Measurements from ENCODE around the gene APRT.
"Not testable (repeated sequence)": the region's sequence is repeated elsewhere in the genome, so short reads cannot be mapped to it uniquely, and the experiment has no call there.

APRT gene

DNA sequence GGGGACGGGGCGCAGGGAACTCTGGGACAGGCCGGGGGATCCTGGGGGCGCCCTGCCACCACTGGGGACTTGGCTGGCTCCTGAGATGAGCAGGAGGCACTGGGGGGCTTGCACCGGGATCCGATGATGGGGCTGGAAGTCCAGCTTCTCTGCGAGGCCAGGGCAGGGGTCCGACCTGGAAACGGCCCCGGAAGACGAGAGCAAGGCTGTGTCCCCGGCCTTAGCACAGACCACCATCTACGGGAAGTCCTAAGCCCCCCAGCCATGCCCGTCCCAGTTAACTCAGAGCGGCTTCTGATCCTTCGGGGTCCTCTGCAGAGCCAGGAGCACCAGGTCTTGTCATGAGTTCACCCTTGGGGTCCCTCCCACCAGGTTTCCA lies 7.6 kb downstream of the APRT start:
- DNase-seq (ENCODE audit: insufficient read length, low spot score) (no peak), FAIRE-seq (no peak)
- TF ChIP-seq POLR2A (IDR thresholded peaks at IDR 0.05; ENCODE audit: low read depth, low read length) = no peak

DNA sequence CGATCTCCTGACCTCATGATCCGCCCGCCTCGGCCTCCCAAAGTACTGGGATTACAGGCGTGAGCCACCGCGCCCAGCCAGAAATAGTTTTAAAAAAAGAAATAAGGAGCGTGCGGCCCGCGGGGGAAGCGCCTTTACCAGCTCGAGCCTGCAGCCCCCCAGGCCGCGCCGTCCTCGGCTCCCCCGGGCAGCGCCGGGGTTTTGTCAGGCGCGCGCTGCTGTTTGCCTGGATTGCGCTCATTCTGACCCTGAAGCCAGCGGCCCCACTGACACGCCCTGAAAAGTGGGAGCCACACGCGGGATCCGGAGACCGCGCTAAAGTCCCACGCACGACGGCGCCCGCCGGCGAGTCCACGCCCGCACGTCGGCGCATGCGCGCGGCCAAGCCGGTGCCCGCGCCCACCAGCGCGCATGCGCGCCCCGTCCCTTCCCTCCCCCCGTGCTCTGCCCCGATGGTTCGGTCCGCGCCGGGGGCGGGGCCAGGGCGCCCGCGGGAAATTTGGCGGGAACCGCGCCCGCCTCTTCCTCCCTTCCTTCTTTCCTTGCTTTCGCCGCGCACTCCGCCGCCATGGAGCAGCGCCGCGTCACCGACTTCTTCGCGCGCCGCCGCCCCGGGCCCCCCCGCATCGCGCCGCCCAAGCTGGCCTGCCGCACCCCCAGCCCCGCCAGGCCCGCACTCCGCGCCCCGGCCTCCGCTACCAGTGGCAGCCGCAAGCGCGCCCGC lies 8.3 kb downstream of the APRT start, which contains the start of gene CDT1:
CDT1 (plus strand) TSS at position 526 of the 724 bp plus-strand sequence; CDS start at position 569, 43 bp downstream.
- DNase-seq (ENCODE audit: insufficient read length, low spot score) (peak; percentile 97), FAIRE-seq (no peak)
- TF ChIP-seq POLR2A (IDR thresholded peaks at IDR 0.05; ENCODE audit: low read depth, low read length) = peak; percentile 77

DNA sequence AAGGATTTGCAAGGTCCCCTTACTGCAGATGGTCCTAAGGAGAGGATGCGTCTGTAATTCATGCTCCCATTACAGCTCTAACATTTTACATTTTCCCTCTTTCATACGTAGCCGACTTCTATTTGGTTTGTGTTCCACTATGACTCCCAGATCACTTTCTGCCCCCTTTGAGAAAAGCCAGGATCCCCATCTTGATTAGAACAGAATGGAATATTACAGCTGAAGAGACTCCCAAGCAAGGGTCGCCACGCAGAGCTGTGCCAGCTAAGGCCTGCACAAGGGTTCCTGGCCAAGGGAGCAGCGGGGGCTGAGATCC lies 11.5 kb downstream of the APRT start:
- FAIRE-seq = no peak
- DNase-seq (ENCODE audit: insufficient read length, low spot score) = no peak
- TF ChIP-seq POLR2A (IDR thresholded peaks at IDR 0.05; ENCODE audit: low read depth, low read length) = no peak

DNA sequence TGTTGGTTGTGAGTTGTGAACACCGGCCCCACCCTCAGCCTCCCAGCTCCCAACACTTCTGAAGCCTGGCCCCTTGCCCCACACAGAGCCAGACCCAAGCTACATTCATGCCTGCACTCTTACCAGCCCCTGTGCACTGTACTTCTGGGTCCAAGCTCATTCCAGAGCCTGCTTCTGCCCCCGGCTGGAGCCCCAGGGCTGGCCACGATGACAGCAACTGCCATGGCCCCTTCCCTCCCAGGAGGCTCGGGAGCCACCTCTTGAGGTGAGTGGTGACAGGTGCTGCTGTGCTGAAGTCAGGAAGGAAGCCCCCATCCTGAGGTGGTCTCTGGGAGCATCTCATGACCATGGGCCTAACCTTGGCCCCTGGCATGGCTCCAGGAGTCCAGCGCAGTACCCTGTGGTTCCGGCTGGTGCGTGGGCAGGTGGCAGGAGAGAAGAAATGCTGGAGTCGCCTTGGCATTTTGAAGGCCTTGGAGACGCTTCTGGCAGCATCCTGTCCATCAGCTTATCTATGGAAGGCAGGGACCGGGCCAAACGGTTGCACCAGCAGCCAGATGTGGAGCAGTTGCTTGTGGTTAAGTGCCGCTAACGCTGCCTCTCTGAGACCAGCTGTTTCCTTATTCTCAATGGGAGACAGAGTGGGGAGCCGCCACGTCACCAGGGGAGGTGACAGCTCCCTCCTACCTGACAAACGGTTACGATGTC lies 12.0 kb downstream of the APRT start:
- DNase-seq (ENCODE audit: insufficient read length, low spot score) = no peak
- no peak for TF ChIP-seq POLR2A (IDR thresholded peaks at IDR 0.05; ENCODE audit: low read depth, low read length)
- FAIRE-seq = no peak

DNA sequence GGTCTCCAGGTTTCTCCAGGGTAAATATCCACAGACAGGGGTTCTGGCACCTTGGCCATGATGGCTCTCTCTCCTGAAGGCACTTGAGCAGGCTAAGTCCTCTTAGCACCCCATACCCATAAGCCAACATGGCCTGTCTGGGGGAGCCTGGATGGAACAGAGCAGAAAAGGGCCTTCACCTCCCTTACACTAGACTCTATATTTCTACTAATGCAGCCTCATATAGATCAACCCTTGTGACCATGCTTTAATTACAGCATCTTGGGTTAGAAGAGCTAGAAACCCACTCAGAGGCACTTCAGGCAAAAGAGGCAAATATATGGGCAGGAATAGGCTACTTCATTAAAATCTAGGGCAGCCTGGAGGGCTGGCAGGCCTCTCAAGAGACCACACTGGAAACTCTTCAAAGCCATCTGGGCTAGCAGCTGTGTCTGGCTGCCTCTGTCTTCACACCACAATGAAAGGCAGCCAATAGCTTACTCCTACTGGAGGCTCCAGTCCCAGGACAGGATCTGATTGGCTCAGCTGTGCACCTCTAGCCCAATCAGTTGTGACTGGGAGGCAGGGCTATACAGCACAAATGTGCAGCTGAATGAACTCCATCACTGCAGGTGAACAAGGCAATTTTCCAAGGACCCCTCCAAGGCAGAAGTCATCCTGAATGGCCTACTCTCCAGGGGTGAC lies 12.8 kb downstream of the APRT start:
- no peak for FAIRE-seq
- DNase-seq (ENCODE audit: insufficient read length, low spot score) = no peak

DNA sequence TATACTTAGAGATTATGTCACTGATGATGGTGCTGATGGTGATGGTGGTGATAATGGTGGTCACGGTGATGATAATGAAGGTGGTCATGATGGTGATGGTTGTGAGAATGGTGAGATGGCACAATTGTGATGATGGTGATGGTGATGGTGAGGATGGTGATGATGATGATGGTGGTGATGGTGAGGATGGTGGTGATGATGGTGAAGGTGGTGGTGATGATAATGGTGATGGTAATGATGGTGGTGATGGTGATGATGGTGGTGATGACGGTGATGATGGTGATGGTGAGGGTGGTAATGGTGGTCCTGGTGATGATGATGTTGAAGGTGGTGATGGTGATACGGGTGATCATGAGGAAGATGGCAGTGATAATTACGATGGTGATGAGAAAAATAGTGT lies 13.7 kb downstream of the APRT start:
- no peak for DNase-seq (ENCODE audit: insufficient read length, low spot score)
- no peak; the same call in 1 of the 2 replicates for TF ChIP-seq POLR2A (IDR thresholded peaks at IDR 0.05; ENCODE audit: low read depth, low read length)
- no peak for FAIRE-seq

More for the DNA sequence above, 12.8 kb downstream of the APRT start:
- TF ChIP-seq POLR2A (IDR thresholded peaks at IDR 0.05; ENCODE audit: low read depth, low read length) = no peak

DNA sequence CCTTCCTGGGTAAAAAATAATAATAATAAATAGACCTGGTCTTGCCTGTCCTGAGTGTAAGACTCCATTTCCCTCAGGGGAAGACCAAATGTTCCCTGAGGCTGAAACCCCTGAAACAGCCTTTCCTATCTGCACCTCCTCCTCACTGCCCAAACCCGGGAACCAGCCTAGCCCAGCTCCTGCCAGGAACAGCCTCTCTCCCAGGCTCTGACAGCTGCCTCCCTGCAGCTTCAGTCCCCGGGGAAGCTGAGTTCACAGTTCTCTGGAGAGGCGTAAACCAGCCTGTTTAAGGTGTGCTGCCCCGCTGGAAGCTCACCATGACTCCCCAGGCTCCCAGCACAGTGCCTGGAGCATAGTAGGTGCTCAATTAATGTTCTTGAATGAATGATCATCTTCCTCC lies 15.4 kb downstream of the APRT start:
- TF ChIP-seq POLR2A (IDR thresholded peaks at IDR 0.05; ENCODE audit: low read depth, low read length) = no peak
- FAIRE-seq (no peak), DNase-seq (ENCODE audit: insufficient read length, low spot score) (no peak)

DNA sequence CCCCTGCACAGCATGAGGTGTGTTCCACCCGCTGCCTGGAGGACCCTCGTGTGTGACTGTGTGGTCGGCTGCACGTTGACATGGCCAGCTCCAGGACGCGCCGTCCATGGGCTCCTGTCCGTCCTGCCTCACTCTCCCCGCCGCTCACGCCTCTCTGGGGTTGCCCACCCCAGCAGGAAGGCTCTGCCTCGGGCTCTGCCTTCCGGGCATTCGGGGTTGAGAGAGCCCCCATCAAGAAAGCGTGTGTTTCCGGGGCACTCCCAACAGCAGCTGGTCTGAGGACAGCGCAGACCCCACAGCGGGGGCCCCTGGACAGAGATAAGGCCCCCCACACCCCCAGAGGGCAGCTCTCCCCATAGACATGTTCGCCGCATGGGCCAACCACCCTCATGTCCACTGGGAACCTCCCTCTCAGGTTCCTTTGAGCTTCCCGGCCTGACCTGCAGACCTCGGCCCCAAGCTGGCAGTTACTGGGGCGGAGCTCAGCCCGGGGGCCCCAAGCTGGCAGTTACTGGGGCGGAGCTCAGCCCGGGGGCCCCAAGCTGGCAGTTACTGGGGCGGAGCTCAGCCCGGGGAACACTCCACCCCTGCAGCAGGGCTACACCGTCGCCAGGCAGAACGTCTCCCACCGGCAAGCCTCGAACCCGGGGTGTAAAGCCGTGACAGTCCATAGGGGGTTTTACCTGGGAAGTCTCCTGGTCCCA lies 18.3 kb downstream of the APRT start:
- DNase-seq (ENCODE audit: insufficient read length, low spot score) = no peak
- no peak for TF ChIP-seq POLR2A (IDR thresholded peaks at IDR 0.05; ENCODE audit: low read depth, low read length)
- no peak for FAIRE-seq

DNA sequence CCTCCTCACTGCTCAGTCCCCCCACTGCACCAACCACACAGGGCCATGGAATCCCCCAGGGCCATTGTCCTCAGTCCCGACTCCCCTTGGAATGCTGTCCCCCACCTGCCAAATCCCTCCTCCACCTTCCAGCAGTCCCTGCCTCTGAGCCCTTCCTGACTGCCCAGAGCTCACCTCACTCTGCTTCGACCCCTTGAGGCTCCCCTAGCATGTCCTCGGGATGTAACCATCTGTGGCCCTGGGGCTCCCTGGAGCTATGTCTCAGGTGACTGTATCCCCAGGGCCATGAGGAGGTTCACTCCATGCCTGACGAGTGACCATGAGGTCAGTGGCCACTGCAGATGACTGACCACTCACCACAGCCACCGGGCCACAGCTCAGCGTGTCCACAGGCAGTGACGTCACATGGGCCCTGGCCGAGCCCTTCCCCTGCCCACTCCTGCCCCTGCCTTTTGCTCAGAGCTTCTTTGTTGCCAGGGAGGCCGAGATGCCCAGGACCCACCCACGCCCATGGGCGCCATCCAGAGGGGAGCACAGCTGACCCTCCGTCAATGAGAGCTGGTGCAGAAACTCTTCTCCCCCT lies 19.0 kb downstream of the APRT start:
- no peak for TF ChIP-seq POLR2A (IDR thresholded peaks at IDR 0.05; ENCODE audit: low read depth, low read length)
- no peak for FAIRE-seq

DNA sequence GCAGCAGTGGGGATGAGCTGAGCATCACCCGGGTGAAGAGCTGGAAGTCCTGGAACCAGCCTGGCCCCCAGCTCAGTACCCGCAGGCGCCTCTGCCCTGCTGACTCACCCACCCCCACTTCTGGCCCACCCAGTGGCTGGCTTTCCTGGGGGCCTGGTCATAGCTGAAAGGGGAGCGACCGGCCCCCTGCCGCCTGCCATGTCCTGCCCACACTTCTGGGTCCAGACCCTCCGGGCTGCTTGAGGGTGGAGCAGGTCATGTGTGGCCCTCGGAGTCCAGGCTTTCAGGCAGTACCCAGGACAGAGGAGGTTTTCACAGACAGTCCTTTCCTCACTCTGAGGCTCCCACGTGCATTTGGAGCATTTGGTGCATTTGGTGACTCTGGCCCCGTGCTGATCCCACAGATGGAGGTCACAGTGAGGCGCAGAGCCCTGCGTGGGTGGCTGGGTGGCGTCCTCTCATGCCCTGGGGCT lies 19.6 kb downstream of the APRT start:
- TF ChIP-seq POLR2A (IDR thresholded peaks at IDR 0.05; ENCODE audit: low read depth, low read length) = no peak
- FAIRE-seq (no peak), DNase-seq (ENCODE audit: insufficient read length, low spot score) (no peak)

More for the DNA sequence above, 19.0 kb downstream of the APRT start:
- DNase-seq (ENCODE audit: insufficient read length, low spot score) = no peak

DNA sequence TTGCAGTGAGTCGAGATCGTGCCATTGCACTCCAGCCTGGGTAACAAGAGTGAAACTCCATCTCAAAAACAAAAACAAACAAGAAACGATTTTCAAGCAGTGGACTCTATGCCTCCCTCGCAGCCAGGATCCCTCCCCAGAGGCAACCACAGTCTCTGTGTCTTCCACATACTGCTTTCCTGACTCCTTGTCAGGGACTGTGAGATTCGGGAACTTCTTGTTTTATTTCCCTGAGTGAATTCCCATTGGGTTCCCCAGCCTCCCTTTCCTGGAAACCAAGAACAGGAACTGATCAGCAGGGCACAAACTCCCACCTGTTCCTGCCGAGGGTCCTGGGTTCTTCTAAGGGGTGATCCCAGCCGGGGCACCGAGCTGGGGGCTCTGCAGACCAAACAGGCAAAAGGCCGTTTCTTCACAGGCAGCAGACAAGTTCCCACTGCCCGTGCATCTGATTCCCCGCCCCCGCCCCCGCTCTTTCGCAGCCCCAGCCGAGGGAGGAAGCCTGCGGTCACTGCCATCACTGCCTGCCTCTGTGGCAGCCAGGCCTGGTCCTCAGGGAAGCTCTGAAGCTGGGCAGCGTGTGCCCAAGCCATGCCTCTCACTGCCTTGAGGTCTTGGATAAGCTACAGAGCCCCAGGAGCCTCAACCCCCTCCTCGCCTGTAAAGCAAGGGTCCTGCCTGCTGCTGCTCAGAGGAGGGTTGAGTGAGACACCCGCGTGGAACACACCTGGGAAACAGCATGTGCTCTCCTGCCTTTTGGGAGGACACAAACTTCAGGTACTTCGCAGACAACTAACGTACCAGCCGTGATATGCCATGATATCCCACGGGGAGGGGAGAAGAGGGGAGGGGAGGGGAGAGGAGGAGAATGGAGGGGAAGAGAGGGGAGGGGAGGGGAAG lies 21.2 kb downstream of the APRT start:
- DNase-seq (ENCODE audit: insufficient read length, low spot score) = no peak
- TF ChIP-seq POLR2A (IDR thresholded peaks at IDR 0.05; ENCODE audit: low read depth, low read length) = no peak
- no peak for FAIRE-seq

DNA sequence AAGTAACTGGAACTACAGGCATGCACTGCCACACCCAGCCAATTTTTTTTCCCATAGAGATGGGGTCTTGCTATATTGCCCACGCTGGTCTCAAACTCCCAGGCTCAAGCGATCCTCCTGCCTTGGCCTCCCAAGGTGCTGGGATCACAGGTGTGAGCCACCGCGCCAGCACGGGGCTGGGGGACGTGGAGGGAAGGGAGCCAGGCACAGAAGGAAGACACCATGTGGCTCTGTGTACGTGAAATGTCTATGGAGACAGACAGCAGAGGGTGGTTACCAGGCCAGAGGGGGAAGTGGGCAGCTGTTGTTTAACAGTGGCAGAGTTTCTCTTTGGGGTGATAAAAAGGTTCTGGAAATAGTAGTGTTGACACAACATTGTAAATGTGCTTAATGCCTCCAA lies 22.1 kb downstream of the APRT start:
- DNase-seq (ENCODE audit: insufficient read length, low spot score) (no peak), FAIRE-seq (no peak)

DNA sequence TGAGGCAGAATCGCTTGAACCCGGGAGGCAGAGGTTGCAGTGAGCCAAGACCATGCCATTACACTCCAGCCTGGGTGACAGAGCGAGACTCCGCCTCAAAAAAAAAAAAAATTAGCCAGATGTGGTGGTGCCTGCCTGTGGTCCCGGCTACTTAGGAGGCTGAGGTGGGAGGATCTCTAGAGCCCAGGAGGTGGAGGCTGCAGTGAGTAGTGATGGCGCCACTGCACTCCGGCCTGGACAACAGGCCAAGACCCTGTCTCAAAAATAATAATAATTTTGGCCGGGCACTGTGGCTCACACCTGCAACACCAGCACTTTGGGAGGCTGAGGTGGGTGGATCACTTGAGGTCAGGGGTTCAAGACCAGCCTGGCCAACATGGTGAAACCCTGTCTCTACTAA lies 23.0 kb downstream of the APRT start:
- DNase-seq (ENCODE audit: insufficient read length, low spot score); FAIRE-seq: not testable (repeated sequence)

More for the DNA sequence above, 22.1 kb downstream of the APRT start:
- no peak for TF ChIP-seq POLR2A (IDR thresholded peaks at IDR 0.05; ENCODE audit: low read depth, low read length)

Data from H54 (cell line).